ENCODE measurements around the gene LRIG1. TPM values are rescaled to one million over a fixed set of nuclear protein-coding genes. Genes with fewer than 3 reads are reported as not detected.

LRIG1 gene
- total and polyA plus RNA-seq, 2 of the 8 experiments (the other 6 are each of a cell fraction or from before 2014, with no cell fraction given), result 78.1 to 88.7 TPM

GRCh38 chr3:66473181-66473580 lies 27.6 kb downstream of the LRIG1 start:
- H3K27me3 ChIP-seq (replicated peaks in 1 of 4; ENCODE audit: control insufficient read depth in 3 of 4, extremely low read depth in 1 of 4, insufficient read depth in 3 of 4, low read length in 3 of 4), result no peaks in the 10 kb centered on the region
- H3K23me2 ChIP-seq (ENCODE audit: low read depth, low read length), result no peaks in the 10 kb centered on the region
- no peak overlapping the region for H4K8ac ChIP-seq (ENCODE audit: extremely low read depth, insufficient read depth, low read length)
- H3K14ac ChIP-seq (ENCODE audit: insufficient read length), result no peak overlapping the region
- no peak overlapping the region for H2BK5ac ChIP-seq (ENCODE audit: low read depth, low read length)
- no peak overlapping the region for H3K56ac ChIP-seq (replicated peaks; ENCODE audit: insufficient read length, low read depth, low read length)
- DNase-seq (ENCODE audit: low read depth in 1 of 2, low spot score in 2 of 2) (no peak), FAIRE-seq (no peak)
- H2BK15ac ChIP-seq (ENCODE audit: low read length), result no peak overlapping the region
- H2BK20ac ChIP-seq (ENCODE audit: low read length), result no peak overlapping the region
- H4K91ac ChIP-seq (replicated peaks; ENCODE audit: insufficient read length, low read length), result no peak overlapping the region
- no peak overlapping the region for H3K18ac ChIP-seq (ENCODE audit: extremely low read depth, low read length)
- no peak overlapping the region for H3K4me2 ChIP-seq (ENCODE audit: insufficient read depth in 1 of 2, low read depth in 2 of 2, low read length in 2 of 2)
- peaks cover 4 to 49% (median 36%) of the 10 kb centered on the region in 4 experiments for H3K4me1 ChIP-seq (replicated peaks in 1 of 4; ENCODE audit: control insufficient read depth in 3 of 4, insufficient read depth in 4 of 4, low read length in 3 of 4)
- no peak overlapping the region for H3K27ac ChIP-seq (ENCODE audit: low read depth, low read length)
- WGBS, 2 experiments (ENCODE audit: extremely low coverage in 1 of 2, insufficient coverage in 1 of 2, insufficient read length in 1 of 2, insufficient replicate concordance in 2 of 2, low coverage in 1 of 2, low lambda C conversion rate in 2 of 2, missing lambda C conversion rate in 1 of 2), result 94% methylated on average over 4 of the region's 4 CpGs; no CpG with 5 or more reads in 1 of the 2 experiments
- H3K9me3 ChIP-seq (ENCODE audit: insufficient read depth in 2 of 2, low read depth in 1 of 2, low read length in 1 of 2), result no peaks in the 10 kb centered on the region
- peaks cover 54 to 99% of the 10 kb centered on the region in 2 experiments for H3K79me2 ChIP-seq (ENCODE audit: control insufficient read depth in 1 of 2, insufficient read depth in 2 of 2, low read length in 2 of 2)
- peaks cover 31% of the 10 kb centered on the region for H3K79me1 ChIP-seq (ENCODE audit: low read depth, low read length)
- peaks cover 47 to 51% of the 10 kb centered on the region in 2 experiments for H4K20me1 ChIP-seq (replicated peaks in 1 of 2; ENCODE audit: control insufficient read depth in 1 of 2, insufficient read depth in 2 of 2, low read length in 2 of 2)
- H2AFZ ChIP-seq (ENCODE audit: low read length), result no peak overlapping the region
- no peak overlapping the region for H4K5ac ChIP-seq (ENCODE audit: insufficient read length, low read depth, low read length)
- H3K4ac ChIP-seq (replicated peaks; ENCODE audit: insufficient read length, low read depth, low read length), result no peak overlapping the region
- H3K9ac ChIP-seq (replicated peaks in 1 of 4; ENCODE audit: extremely low read depth in 1 of 4, low read depth in 3 of 4, low read length in 3 of 4), result peak overlapping the region in 1 of 4 experiments; percentile 14; a peak in 1 of 7 replicates
- no peaks in the 10 kb centered on the region for H3K36me3 ChIP-seq (ENCODE audit: control insufficient read depth in 2 of 4, insufficient read depth in 4 of 4, low read length in 3 of 4)
- H2BK120ac ChIP-seq (replicated peaks; ENCODE audit: low read depth, low read length), result no peak overlapping the region
- H2AK5ac ChIP-seq (ENCODE audit: low read depth, low read length), result no peak overlapping the region
- POLR2A ChIA-PET (ENCODE audit: partially characterized antibody), result interaction anchor here (1.0 to 2.3 kb wide), 4 partner anchors 8 to 14 kb away, joined by 3 to 6 read pairs (median 6); no protein-coding TSS in a partner anchor
- H3K23ac ChIP-seq (ENCODE audit: insufficient read length), result no peak overlapping the region
- no peak overlapping the region for H3K4me3 ChIP-seq (ENCODE audit: extremely low read depth in 1 of 4, insufficient read depth in 2 of 4, low read depth in 3 of 4, low read length in 4 of 4)
- H2BK12ac ChIP-seq (ENCODE audit: low read depth, low read length), result no peak overlapping the region
- CTCF ChIA-PET (ENCODE audit: partially characterized antibody), result interaction anchor here (0.9 to 1.1 kb wide), 4 partner anchors 11 to 100 kb away, joined by 3 to 5 read pairs (median 3); no protein-coding TSS in a partner anchor
- TF ChIP-seq KDM1A (IDR thresholded peaks at IDR 0.05; ENCODE audit: borderline replicate concordance, low read length), result no peak
- TF ChIP-seq SRF (IDR thresholded peaks at IDR 0.05; ENCODE audit: low read depth, low read length), result no peak
- no peak for TF ChIP-seq YY1 (IDR thresholded peaks at IDR 0.05; ENCODE audit: low read depth, low read length)
- TF ChIP-seq MAX (IDR thresholded peaks at IDR 0.05), result no peak
- TF ChIP-seq JUND (IDR thresholded peaks at IDR 0.05; ENCODE audit: low read length), result no peak
- no peak for TF ChIP-seq RAD21 (IDR thresholded peaks at IDR 0.05 in 1 of 2, conservative IDR thresholded peaks at IDR 0.05 in 1 of 2; ENCODE audit: low read depth in 2 of 2, low read length in 2 of 2)
- TF ChIP-seq BRCA1 (IDR thresholded peaks at IDR 0.05; ENCODE audit: low read depth, low read length), result no peak
- no peak for TF ChIP-seq E2F6 (IDR thresholded peaks at IDR 0.05)
- no peak for TF ChIP-seq BCL11A (IDR thresholded peaks at IDR 0.05; ENCODE audit: low read depth in 2 of 2, low read length in 2 of 2)
- no peak for TF ChIP-seq CBX8 (IDR thresholded peaks at IDR 0.05; ENCODE audit: borderline replicate concordance, low read depth, low read length)
- no peak for TF ChIP-seq BACH1 (IDR thresholded peaks at IDR 0.05; ENCODE audit: low read length)
- no peak for TF ChIP-seq SUZ12 (IDR thresholded peaks at IDR 0.05; ENCODE audit: low read length)
- TF ChIP-seq GABPA (IDR thresholded peaks at IDR 0.05; ENCODE audit: borderline replicate concordance, insufficient read depth, low read length), result no peak
